ENCODE measurements around the gene MORN5.

GRCh38 chr9:122220673-122221182, 61.0 kb downstream of the MORN5 start:
- TF ChIP-seq BCL3 (IDR thresholded peaks at IDR 0.05; ENCODE audit: borderline replicate concordance, insufficient read depth, low read depth, low read length, poor library complexity, severe bottlenecking) (no peak), CBX3 (IDR thresholded peaks at IDR 0.05; ENCODE audit: borderline replicate concordance, low read depth) (no peak), REST (IDR thresholded peaks at IDR 0.05; ENCODE audit: low read depth, low read length) (no peak), BCLAF1 (IDR thresholded peaks at IDR 0.05) (no peak), ATF3 (IDR thresholded peaks at IDR 0.05; ENCODE audit: borderline replicate concordance, extremely low read depth, low read depth, low read length) (no peak), RFX5 (IDR thresholded peaks at IDR 0.05; ENCODE audit: low read depth, low read length) (no peak), POLR2A (IDR thresholded peaks at IDR 0.05; ENCODE audit: low read depth, low read length) (no peak), CEBPB (IDR thresholded peaks at IDR 0.05; ENCODE audit: borderline replicate concordance in 1 of 2, low read depth in 2 of 2, low read length in 2 of 2) (no peak), EP300 (IDR thresholded peaks at IDR 0.05; ENCODE audit: borderline replicate concordance in 1 of 2, control insufficient read depth in 1 of 2, low read depth in 2 of 2, low read length in 2 of 2) (no peak), SKIL (IDR thresholded peaks at IDR 0.05; ENCODE audit: low read depth, poor library complexity, severe bottlenecking) (no peak), PML (IDR thresholded peaks at IDR 0.05; ENCODE audit: low read length) (no peak)

Data from GM12878 (cell line).